ENCODE measurements around the gene POFUT2. TPM values are rescaled to one million over a fixed set of nuclear protein-coding genes. Genes with fewer than 3 reads are reported as not detected.

The POFUT2 gene
- total RNA-seq, 1 donor, result 35.8 TPM

DNA sequence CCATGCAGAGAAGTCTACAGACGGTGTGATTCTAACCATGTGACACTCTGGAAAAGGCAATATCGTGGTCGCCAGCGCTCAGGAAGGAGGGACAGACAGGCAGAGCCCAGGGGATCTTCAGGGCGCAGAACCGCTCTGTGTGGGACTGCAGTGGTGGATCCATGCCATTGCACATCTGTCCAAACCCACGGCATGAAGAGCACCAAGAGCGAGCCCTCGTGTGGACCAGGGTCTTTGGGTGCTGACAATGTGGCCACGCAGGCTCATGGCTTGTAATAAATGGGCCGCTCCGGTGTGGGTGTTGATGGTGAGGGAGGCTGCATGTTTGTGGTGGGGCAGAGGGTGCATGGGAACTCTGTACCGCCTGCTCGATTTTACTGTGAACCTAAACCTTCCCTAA, 25.3 kb upstream of the POFUT2 start:
- peaks cover 27% of the 10 kb centered on the region for H3K4me1 ChIP-seq (ENCODE audit: insufficient read depth, low read length)
- no peak overlapping the region for H3K4me2 ChIP-seq (ENCODE audit: insufficient read depth, low read length)
- no peaks in the 10 kb centered on the region for H3K79me2 ChIP-seq (ENCODE audit: insufficient read depth, low read length)
- DNase-seq (ENCODE audit: insufficient read length, low spot score, missing footprints), result no peak
- H3K27ac ChIP-seq (ENCODE audit: low read depth, low read length), result no peak overlapping the region
- no peak overlapping the region for H2AFZ ChIP-seq (ENCODE audit: low read length)
- H3K36me3 ChIP-seq (ENCODE audit: insufficient read depth, low read length), result no peaks in the 10 kb centered on the region
- H3K27me3 ChIP-seq (ENCODE audit: insufficient read depth, low read length), result peaks cover 9% of the 10 kb centered on the region
- TF ChIP-seq, protein P1, sequence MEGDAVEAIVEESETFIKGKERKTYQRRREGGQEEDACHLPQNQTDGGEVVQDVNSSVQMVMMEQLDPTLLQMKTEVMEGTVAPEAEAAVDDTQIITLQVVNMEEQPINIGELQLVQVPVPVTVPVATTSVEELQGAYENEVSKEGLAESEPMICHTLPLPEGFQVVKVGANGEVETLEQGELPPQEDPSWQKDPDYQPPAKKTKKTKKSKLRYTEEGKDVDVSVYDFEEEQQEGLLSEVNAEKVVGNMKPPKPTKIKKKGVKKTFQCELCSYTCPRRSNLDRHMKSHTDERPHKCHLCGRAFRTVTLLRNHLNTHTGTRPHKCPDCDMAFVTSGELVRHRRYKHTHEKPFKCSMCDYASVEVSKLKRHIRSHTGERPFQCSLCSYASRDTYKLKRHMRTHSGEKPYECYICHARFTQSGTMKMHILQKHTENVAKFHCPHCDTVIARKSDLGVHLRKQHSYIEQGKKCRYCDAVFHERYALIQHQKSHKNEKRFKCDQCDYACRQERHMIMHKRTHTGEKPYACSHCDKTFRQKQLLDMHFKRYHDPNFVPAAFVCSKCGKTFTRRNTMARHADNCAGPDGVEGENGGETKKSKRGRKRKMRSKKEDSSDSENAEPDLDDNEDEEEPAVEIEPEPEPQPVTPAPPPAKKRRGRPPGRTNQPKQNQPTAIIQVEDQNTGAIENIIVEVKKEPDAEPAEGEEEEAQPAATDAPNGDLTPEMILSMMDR (IDR thresholded peaks at IDR 0.05; ENCODE audit: extremely low read depth, low read depth, low read length), result no peak
- no peak overlapping the region for H3K4me3 ChIP-seq (ENCODE audit: insufficient read depth, low read length)
- no peaks in the 10 kb centered on the region for H3K9me3 ChIP-seq (ENCODE audit: low read depth, low read length)
- H4K20me1 ChIP-seq (ENCODE audit: insufficient read depth, low read length), result no peaks in the 10 kb centered on the region

DNA sequence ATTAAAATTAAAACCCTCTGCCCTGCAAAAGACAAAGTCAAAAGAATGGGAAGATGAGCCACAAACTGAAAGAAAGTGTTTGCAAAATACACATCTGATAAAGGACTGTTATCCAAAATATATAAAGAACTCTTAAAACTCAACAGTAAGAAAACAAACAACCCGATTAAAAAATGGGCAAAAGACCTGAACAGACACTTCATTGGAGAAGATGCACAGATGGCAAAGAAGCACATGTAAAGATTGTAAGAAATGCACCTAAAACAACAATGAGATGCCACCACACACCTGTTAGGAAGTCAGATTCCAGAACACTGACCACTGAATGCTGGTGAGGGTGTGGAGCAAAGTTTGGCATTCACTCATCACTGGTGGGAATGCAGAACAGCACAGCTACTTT, 24.6 kb upstream of the POFUT2 start:
- DNase-seq (ENCODE audit: insufficient read length, low spot score, missing footprints), result no peak
- Histone ChIP-seq H4K20me1 (ENCODE audit: insufficient read depth, low read length) (no peaks in the 10 kb centered on the region), H3K36me3 (ENCODE audit: insufficient read depth, low read length) (no peaks in the 10 kb centered on the region), H3K79me2 (ENCODE audit: insufficient read depth, low read length) (no peaks in the 10 kb centered on the region), H3K4me1 (ENCODE audit: insufficient read depth, low read length) (peaks cover 27% of the 10 kb centered on the region), H3K9me3 (ENCODE audit: low read depth, low read length) (no peaks in the 10 kb centered on the region), H3K4me2 (ENCODE audit: insufficient read depth, low read length) (no peak overlapping the region), H3K4me3 (ENCODE audit: insufficient read depth, low read length) (no peak overlapping the region), H2AFZ (ENCODE audit: low read length) (no peak overlapping the region), H3K27ac (ENCODE audit: low read depth, low read length) (no peak overlapping the region), H3K27me3 (ENCODE audit: insufficient read depth, low read length) (peaks cover 9% of the 10 kb centered on the region)
- TF ChIP-seq, protein P1 (IDR thresholded peaks at IDR 0.05; ENCODE audit: extremely low read depth, low read depth, low read length), result no peak

DNA sequence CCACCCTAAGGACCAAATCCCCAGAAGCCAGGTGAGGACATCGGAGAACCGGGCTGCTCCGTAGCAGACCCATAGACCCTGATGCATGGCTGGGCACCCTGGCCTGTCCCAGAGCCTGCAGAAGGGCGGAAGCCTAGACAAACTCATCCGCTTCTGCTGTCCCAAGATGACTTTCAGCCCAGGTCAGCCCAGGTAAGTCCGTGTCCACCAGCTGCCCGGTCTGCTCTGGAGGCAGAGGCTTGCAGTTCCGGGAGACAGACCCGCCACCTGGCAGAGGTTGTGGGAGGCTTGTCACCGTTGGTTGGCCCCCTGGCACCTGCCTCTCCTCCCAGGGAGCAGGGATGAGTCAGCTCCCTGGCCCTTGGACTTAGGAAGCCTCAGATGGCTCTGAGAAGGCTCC, 22.8 kb upstream of the POFUT2 start:
- no peak for DNase-seq (ENCODE audit: insufficient read length, low spot score, missing footprints)
- Histone ChIP-seq H2AFZ (ENCODE audit: low read length) (no peak overlapping the region), H3K4me1 (ENCODE audit: insufficient read depth, low read length) (peaks cover 30% of the 10 kb centered on the region), H3K27ac (ENCODE audit: low read depth, low read length) (no peak overlapping the region), H3K4me2 (ENCODE audit: insufficient read depth, low read length) (no peak overlapping the region), H3K79me2 (ENCODE audit: insufficient read depth, low read length) (no peaks in the 10 kb centered on the region), H3K27me3 (ENCODE audit: insufficient read depth, low read length) (peaks cover 9% of the 10 kb centered on the region), H3K9me3 (ENCODE audit: low read depth, low read length) (no peaks in the 10 kb centered on the region), H3K36me3 (ENCODE audit: insufficient read depth, low read length) (no peaks in the 10 kb centered on the region), H4K20me1 (ENCODE audit: insufficient read depth, low read length) (no peaks in the 10 kb centered on the region), H3K4me3 (ENCODE audit: insufficient read depth, low read length) (no peak overlapping the region)
- TF ChIP-seq, protein P1 (IDR thresholded peaks at IDR 0.05; ENCODE audit: extremely low read depth, low read depth, low read length), result no peak

DNA sequence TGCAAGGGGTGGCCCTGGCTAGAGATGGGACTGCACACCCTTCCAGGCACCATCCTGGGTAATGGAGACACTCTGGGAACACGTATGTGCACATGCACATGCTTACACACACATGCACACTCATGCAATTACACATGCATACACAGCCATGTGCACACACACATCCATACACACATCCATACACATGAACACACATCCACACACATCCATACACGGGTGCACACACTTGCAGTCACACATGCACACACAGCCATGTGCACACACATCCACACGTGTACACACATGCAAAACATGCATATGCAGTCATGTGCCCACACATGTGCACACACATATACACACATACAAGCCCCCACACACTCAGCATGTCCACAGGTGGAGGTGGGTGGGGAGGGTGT, 22.3 kb upstream of the POFUT2 start:
- H3K4me1 ChIP-seq (ENCODE audit: insufficient read depth, low read length), result peaks cover 30% of the 10 kb centered on the region

More for the DNA sequence above, 22.3 kb upstream of the POFUT2 start:
- H3K27ac ChIP-seq (ENCODE audit: low read depth, low read length), result no peak overlapping the region
- H3K79me2 ChIP-seq (ENCODE audit: insufficient read depth, low read length), result no peaks in the 10 kb centered on the region
- no peak overlapping the region for H3K4me3 ChIP-seq (ENCODE audit: insufficient read depth, low read length)
- no peak overlapping the region for H2AFZ ChIP-seq (ENCODE audit: low read length)
- DNase-seq (ENCODE audit: insufficient read length, low spot score, missing footprints), result no peak
- TF ChIP-seq, protein P1 (IDR thresholded peaks at IDR 0.05; ENCODE audit: extremely low read depth, low read depth, low read length), result no peak
- H3K27me3 ChIP-seq (ENCODE audit: insufficient read depth, low read length), result peaks cover 9% of the 10 kb centered on the region
- no peaks in the 10 kb centered on the region for H3K9me3 ChIP-seq (ENCODE audit: low read depth, low read length)
- H3K4me2 ChIP-seq (ENCODE audit: insufficient read depth, low read length), result no peak overlapping the region
- no peaks in the 10 kb centered on the region for H3K36me3 ChIP-seq (ENCODE audit: insufficient read depth, low read length)
- H4K20me1 ChIP-seq (ENCODE audit: insufficient read depth, low read length), result no peaks in the 10 kb centered on the region

Data from osteoblast (primary cell).